Muscle of arm (tissue), 12 donors: Measurements from ENCODE around the gene IBSP. TPM values are rescaled to one million over a fixed set of nuclear protein-coding genes. Genes with fewer than 3 reads are reported as not detected.

Experiments
- DNase-seq: peaks from one replicate; pipeline ENCODE4 v3.0.0-alpha.2; 2013
- polyA plus RNA-seq, 12 donors: library from polyadenylated mRNA; unstranded; fragments of 120-200 nt; gene quantifications; one replicate each; pipeline ENCODE4 v1.2.1, GENCODE V29; 2013; ENCODE audit not compliant: insufficient read length in 12 of 12

The IBSP gene
- polyA plus RNA-seq, 12 donors, result 0.10 to 0.38 (median 0.20) TPM; not detected in 6

- DNase-seq, result no peak
These were observed 38.9 kb downstream of the IBSP start for GRCh38 chr4:87838205-87838604.

DNA sequence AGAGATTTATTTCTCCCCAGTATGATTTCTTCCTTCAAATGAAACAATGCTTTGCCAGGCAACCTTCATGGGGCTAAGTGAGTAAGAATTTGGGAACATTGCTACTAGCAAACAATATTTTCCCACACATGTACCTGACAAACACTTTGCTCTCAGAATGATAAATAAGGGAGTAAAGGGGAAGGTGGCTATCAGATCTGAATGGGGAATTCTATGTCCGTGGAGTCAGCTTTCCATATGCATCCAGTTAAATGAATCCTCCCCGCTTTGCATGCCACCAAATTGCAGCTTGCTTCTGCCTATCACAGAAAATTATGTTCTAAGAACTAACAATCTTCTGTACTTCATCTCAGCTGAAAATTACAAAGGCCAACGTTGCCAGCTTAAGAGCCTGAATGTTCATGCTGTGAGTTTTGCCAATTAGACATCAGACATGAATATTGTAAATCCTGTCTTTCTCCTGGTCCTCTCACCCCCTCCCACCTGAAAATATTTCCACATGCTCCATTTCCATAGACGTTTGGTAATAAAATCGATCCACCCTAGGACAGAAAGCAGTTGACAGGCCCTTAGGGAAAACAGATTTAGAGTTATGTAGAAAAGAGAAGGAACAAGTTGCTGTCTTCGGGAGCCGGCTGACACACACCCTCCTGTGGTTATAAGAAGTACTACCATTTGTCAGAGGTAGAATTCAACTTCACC is 39.7 kb downstream of the IBSP start:
- DNase-seq, result peak; percentile 26

- DNase-seq, result no peak
These were observed 40.2 kb downstream of the IBSP start for GRCh38 chr4:87839592-87839946.

DNA sequence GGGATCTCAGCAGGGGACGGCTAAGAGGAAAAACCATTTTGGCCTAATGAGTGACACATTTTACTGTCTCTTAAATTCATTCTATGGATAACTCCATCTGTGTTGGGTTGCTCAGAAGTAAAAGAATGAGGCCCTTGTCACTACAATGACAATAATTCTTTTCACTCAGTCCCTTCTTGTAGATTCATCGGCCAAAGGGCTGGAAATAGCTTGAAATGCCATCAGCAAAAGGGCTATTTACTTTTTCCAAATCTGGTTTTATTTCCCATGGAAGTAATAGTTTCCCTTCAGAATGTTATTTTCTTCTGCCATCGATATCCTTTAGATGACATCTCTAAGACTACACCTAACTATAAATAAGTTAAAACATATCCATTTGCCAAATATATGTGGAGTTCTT is 40.8 kb downstream of the IBSP start:
- DNase-seq, result no peak

DNA sequence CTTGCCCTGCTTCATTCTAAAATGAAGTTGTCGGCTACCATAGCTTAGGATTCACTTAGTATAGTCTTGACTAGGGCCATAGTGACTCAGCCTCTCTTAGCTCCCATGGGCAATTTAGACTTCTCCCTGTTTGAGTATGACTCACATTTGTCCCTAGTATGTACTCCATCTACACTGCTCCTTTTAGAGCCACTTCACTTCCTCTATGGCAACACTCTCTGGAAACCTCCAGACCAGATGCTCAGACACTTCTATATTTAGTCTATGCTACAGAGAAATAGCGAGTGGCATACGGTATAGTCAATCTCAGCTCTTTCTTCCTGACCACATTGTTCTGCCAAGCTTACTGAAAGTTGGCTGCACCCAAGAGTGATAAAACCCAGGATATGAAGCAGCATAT is 44.6 kb downstream of the IBSP start:
- no peak for DNase-seq

GRCh38 chr4:87844452-87844851 is 45.1 kb downstream of the IBSP start:
- no peak for DNase-seq

DNA sequence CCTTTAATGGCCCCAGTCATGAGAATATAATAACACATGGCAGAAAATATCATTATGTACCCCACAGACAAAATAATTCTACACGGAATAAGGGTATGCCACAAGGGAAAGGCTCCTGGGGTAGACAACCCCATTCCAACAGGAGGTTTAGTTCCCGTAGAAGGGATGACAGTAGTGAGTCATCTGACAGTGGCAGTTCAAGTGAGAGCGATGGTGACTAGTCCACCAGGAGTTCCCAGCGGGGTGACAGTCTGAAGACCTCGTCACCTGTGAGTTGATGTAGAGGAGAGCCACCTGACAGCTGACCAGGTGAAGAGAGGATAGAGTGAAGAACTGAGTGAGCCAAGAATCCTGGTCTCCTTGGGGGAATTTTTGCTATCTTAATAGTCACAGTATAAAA is 46.9 kb downstream of the IBSP start:
- DNase-seq, result no peak

GRCh38 chr4:87848622-87849351 is 49.4 kb downstream of the IBSP start:
- peak; percentile 65 for DNase-seq

- DNase-seq, result no peak
These were observed 50.3 kb downstream of the IBSP start for GRCh38 chr4:87849612-87850011.

DNA sequence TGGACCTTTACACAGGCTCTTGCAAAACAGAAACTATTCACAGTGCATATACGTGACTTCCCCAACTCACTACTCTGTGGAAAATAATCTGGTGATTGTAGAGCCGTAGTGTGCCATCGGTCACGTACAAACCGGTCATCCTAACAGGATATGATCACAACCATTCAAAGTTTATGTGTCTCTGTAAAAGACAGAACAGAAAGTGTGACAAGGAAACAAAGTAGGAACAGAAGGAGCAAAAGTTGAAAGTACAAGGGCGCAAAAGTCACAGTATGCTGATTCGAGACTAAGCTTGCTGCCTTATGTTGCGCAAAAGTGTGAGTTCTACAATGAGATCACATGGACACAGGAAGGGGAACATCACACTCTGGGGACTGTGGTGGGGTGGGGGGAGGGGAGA is 52.0 kb downstream of the IBSP start:
- DNase-seq, result no peak

DNA sequence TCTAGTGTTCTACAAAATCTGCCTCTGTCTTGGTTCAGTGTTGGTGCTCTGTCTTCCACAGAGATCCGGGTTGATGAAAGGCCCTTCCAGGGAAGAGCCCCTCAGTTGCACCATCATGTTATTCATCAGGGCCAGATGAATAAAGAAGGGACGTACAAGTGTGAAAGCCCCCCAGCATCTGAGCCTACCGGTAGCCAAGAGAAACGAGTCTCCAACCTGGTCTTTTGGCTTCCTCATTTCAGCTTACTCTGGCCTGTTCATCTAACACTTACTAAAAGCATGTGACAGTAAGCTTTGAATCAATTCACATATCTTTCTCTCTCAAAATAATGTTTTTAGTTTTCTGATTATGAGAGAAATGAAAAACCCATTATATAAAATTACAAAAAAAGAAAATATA is 52.6 kb downstream of the IBSP start:
- DNase-seq, result no peak

- peak; percentile 57 for DNase-seq
These were observed 53.8 kb downstream of the IBSP start for GRCh38 chr4:87853108-87853507.

DNA sequence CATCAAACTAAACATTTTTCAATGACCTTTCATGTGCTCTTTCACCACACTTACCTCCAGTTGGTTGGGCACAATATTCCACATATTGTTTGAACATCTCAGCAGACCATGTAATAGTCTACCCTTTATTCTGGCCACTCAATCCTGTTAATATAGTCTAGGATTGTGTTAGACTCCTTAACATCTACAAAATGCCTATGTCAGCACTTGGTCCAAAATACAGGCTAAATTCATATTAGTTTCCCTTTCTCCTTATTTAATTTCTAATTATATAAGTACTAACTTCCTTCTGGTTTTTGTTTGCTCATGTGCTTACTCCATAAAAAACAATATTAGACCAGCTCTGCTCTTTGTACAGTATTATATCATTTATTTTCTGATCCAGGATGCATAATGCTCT is 54.5 kb downstream of the IBSP start:
- no peak for DNase-seq

GRCh38 chr4:87855559-87855958 is 56.2 kb downstream of the IBSP start:
- no peak for DNase-seq

- no peak for DNase-seq
These were observed 57.5 kb downstream of the IBSP start for GRCh38 chr4:87856816-87857215.

- no peak for DNase-seq
These were observed 58.4 kb downstream of the IBSP start for GRCh38 chr4:87857789-87858188.

Other genes starting within 250 kb of the IBSP start
- under 1 TPM in 4 of 12 donors, not detected in 8; 0.04 to 0.05 (median 0.04) TPM for gene DSPP, start 191.0 kb upstream of the IBSP start, polyA plus RNA-seq
- gene DMP1, start 149.3 kb upstream of the IBSP start, polyA plus RNA-seq, result under 1 TPM in 2 of 12 donors, not detected in 10; 0.07 to 0.13 TPM
- gene MEPE, start 33.4 kb downstream of the IBSP start, polyA plus RNA-seq, result not detected
- gene SPP1, start 176.2 kb downstream of the IBSP start, polyA plus RNA-seq, result 100 to 1,000 TPM in 5 of 12 donors, 10 to 100 TPM in 6, not detected in 1; 33.7 to 365 (median 95.1) TPM
- gene PKD2, start 208.1 kb downstream of the IBSP start, polyA plus RNA-seq, result 10 to 100 TPM in 11 of 12 donors, not detected in 1; 18.7 to 42.9 (median 32.1) TPM